ENCODE results near the gene JAKMIP2. TPM values are rescaled to one million over a fixed set of nuclear protein-coding genes. Genes with fewer than 3 reads are reported as not detected.

Gene JAKMIP2
- under 1 TPM; 0.35 to 0.48 TPM for total RNA-seq

GRCh38 chr5:147782110-147783028 is at the start of gene JAKMIP2:
JAKMIP2 (minus strand) TSS chr5:147782728; CDS start chr5:147671806, 110,922 bp downstream.

GRCh38 chr5:147831465-147831864 is 48.9 kb upstream of the JAKMIP2 start, which contains the start of gene SPINK1:
SPINK1 (minus strand) TSS chr5:147831671; CDS start chr5:147831577, 94 bp downstream.

Other genes starting within 250 kb of the JAKMIP2 start
- gene SPINK1, start 48.9 kb upstream of the JAKMIP2 start, total RNA-seq: not detected
- gene SCGB3A2, start 96.0 kb upstream of the JAKMIP2 start, total RNA-seq: not detected
- not detected for gene C5orf46, start 123.8 kb upstream of the JAKMIP2 start, total RNA-seq

Data from activated naive CD4-positive, alpha-beta T cell treated with anti-CD3 and anti-CD28 coated beads, Interleukin-2, amount 10 ng/mL, durations not matched to agents 5 hours and 36 hours (primary cell).